Caco-2 (cell line): Measurements from ENCODE around the gene MYO16. TPM values are rescaled to one million over a fixed set of nuclear protein-coding genes. Genes with fewer than 3 reads are reported as not detected.

Source experiments
- BruUV-seq: library from RNA; stranded (reverse); fragments of 400-500 nt; replicated peaks from 2 replicates; lab custom pipeline; 2021; lab: Mats Ljungman, UMichigan
- CTCF ChIA-PET: fragments of 300-600 bp; sonication (Branson Sonifier 250); formaldehyde crosslinking; loops from one replicate; lab custom pipeline; 2022; ENCODE audit warnings: antibody characterized with exemption; lab: Charles Lee
- POLR2A ChIA-PET: fragments of 300-600 bp; sonication (Branson Sonifier 250); formaldehyde crosslinking; loops from one replicate; lab custom pipeline; 2022; ENCODE audit warnings: antibody characterized with exemption; lab: Charles Lee
- DNase-seq, 2 experiments: peaks; one replicate each; pipeline versions ENCODE4 v3.0.0 to v3.0.0-alpha.2; 2020 to 2022
- H3K27me3 ChIP-seq: replicated peaks from 2 replicates; pipeline ENCODE4 v1.6.0; 2011; ENCODE audit warnings: low read length; ENCODE audit not compliant: control insufficient read depth, insufficient read depth
- H3K36me3 ChIP-seq: 2 replicates; pipeline ENCODE4 v1.5.1; 2011; ENCODE audit warnings: low read length; ENCODE audit not compliant: control insufficient read depth, insufficient read depth
- H3K4me1 ChIP-seq: fragments of 250-450 bp; sonication (Bioruptor Pico); 2 replicates; pipeline ENCODE4 v1.5.1; 2020; ENCODE audit warnings: mild to moderate bottlenecking
- H3K4me3 ChIP-seq: 2 replicates; pipeline ENCODE4 v1.5.1; 2011; ENCODE audit warnings: low read depth, mild to moderate bottlenecking, control low read depth, low read length
- H3K9me3 ChIP-seq: fragments of 250-450 bp; sonication (Bioruptor Pico); 2 replicates; pipeline ENCODE4 v1.5.1; 2020; ENCODE audit warnings: mild to moderate bottlenecking, moderate library complexity
- H3K27ac Mint-ChIP-seq: one replicate; pipeline ENCODE4 v1.8.0; 2022; ENCODE audit warnings: mixed read lengths; ENCODE audit not compliant: unreplicated experiment
- H3K27me3 Mint-ChIP-seq: one replicate; pipeline ENCODE4 v1.8.0; 2022; ENCODE audit warnings: mixed read lengths; ENCODE audit not compliant: insufficient read depth, unreplicated experiment
- H3K36me3 Mint-ChIP-seq: one replicate; pipeline ENCODE4 v1.8.0; 2022; ENCODE audit warnings: mild to moderate bottlenecking, mixed read lengths; ENCODE audit not compliant: insufficient read depth, unreplicated experiment
- H3K4me1 Mint-ChIP-seq: one replicate; pipeline ENCODE4 v1.8.0; 2022; ENCODE audit warnings: low read depth, mixed read lengths; ENCODE audit not compliant: unreplicated experiment
- H3K4me3 Mint-ChIP-seq: one replicate; pipeline ENCODE4 v1.8.0; 2022; ENCODE audit warnings: mild to moderate bottlenecking, moderate library complexity, mixed read lengths; ENCODE audit not compliant: unreplicated experiment
- H3K9me3 Mint-ChIP-seq: one replicate; pipeline ENCODE4 v1.8.0; 2022; ENCODE audit warnings: mixed read lengths; ENCODE audit not compliant: unreplicated experiment
- CTCF ChIP-seq, 2 experiments: fragments of 200-600 bp in 1 of 2; IDR thresholded peaks; 1 replicate in 1 of 2; 2 replicates in 1 of 2; pipeline versions ENCODE4 v1.5.1 to v1.8.0; 2011 to 2022; ENCODE audit warnings: antibody characterized with exemption in 1 of 2, control low read depth in 1 of 2, inconsistent platforms in 1 of 2, low read depth in 1 of 2, low read length in 1 of 2, mild to moderate bottlenecking in 1 of 2, moderate library complexity in 1 of 2; ENCODE audit not compliant: insufficient read depth in 1 of 2, severe bottlenecking in 1 of 2, unreplicated experiment in 1 of 2
- intact Hi-C: fragments of 100-400 bp; cut with micrococcal nuclease; formaldehyde crosslinking; loops from one replicate; pipeline ENCODE4 v1.10.0; 2022; ENCODE audit not compliant: unreplicated experiment
- total RNA-seq: library from RNA; stranded (reverse); gene quantifications from 2 replicates; pipeline ENCODE4 v1.2.3, GENCODE V29; 2022

The MYO16 gene
- total RNA-seq, 1 experiment from 2014 or later, result not detected

GRCh38 chr13:109205315-109205714, 575.9 kb downstream of the MYO16 start:
- no TSS peak for BruUV-seq
- Mint-ChIP-seq H3K4me1 (peaks cover 10% of the 10 kb centered on the region), H3K9me3 (no peaks in the 10 kb centered on the region), H3K27ac (no peak overlapping the region), H3K27me3 (no peaks in the 10 kb centered on the region), H3K4me3 (no peak overlapping the region), H3K36me3 (no peaks in the 10 kb centered on the region)
- H3K27me3 ChIP-seq, result no peaks in the 10 kb centered on the region
- no peak overlapping the region for H3K4me3 ChIP-seq
- POLR2A ChIA-PET, result no interaction called here
- no peaks in the 10 kb centered on the region for H3K9me3 ChIP-seq
- DNase-seq, result no peak
- no peaks in the 10 kb centered on the region for H3K36me3 ChIP-seq
- intact Hi-C loops, result no loop called here
- CTCF ChIA-PET, result no interaction called here
- H3K4me1 ChIP-seq, result peaks cover 17% of the 10 kb centered on the region
- TF ChIP-seq CTCF (IDR thresholded peaks at IDR 0.05; ENCODE audit: insufficient read depth in 1 of 2, low read depth in 1 of 2, low read length in 1 of 2, severe bottlenecking in 1 of 2, unreplicated experiment in 1 of 2), result no peak

GRCh38 chr13:109206616-109207015, 577.2 kb downstream of the MYO16 start:
- intact Hi-C loops, result no loop called here
- H3K36me3 Mint-ChIP-seq, result no peaks in the 10 kb centered on the region
- no TSS peak for BruUV-seq
- no peak for TF ChIP-seq CTCF (IDR thresholded peaks at IDR 0.05; ENCODE audit: insufficient read depth in 1 of 2, low read depth in 1 of 2, low read length in 1 of 2, severe bottlenecking in 1 of 2, unreplicated experiment in 1 of 2)
- Histone ChIP-seq H3K27me3 (no peaks in the 10 kb centered on the region), H3K9me3 (no peaks in the 10 kb centered on the region), H3K36me3 (no peaks in the 10 kb centered on the region), H3K4me1 (peaks cover 28% of the 10 kb centered on the region), H3K4me3 (no peak overlapping the region)
- no peaks in the 10 kb centered on the region for H3K9me3 Mint-ChIP-seq
- H3K4me1 Mint-ChIP-seq, result peaks cover 19% of the 10 kb centered on the region
- CTCF ChIA-PET, result no interaction called here
- peak overlapping the region; percentile 25 for H3K27ac Mint-ChIP-seq
- H3K4me3 Mint-ChIP-seq, result no peak overlapping the region
- no peaks in the 10 kb centered on the region for H3K27me3 Mint-ChIP-seq
- POLR2A ChIA-PET, result no interaction called here
- DNase-seq, result no peak

GRCh38 chr13:109207622-109208021, 578.2 kb downstream of the MYO16 start:
- peaks cover 38% of the 10 kb centered on the region for H3K4me1 ChIP-seq
- no peak for TF ChIP-seq CTCF (IDR thresholded peaks at IDR 0.05; ENCODE audit: insufficient read depth in 1 of 2, low read depth in 1 of 2, low read length in 1 of 2, severe bottlenecking in 1 of 2, unreplicated experiment in 1 of 2)
- no peaks in the 10 kb centered on the region for H3K9me3 ChIP-seq
- H3K4me1 Mint-ChIP-seq, result peaks cover 26% of the 10 kb centered on the region
- intact Hi-C loops, result no loop called here
- no peaks in the 10 kb centered on the region for H3K27me3 Mint-ChIP-seq
- DNase-seq, result no peak
- no peaks in the 10 kb centered on the region for H3K9me3 Mint-ChIP-seq
- no peaks in the 10 kb centered on the region for H3K36me3 ChIP-seq
- H3K4me3 Mint-ChIP-seq, result no peak overlapping the region
- H3K36me3 Mint-ChIP-seq, result no peaks in the 10 kb centered on the region
- H3K27me3 ChIP-seq, result no peaks in the 10 kb centered on the region
- POLR2A ChIA-PET, result no interaction called here
- no peak overlapping the region for H3K27ac Mint-ChIP-seq
- no TSS peak for BruUV-seq
- CTCF ChIA-PET, result no interaction called here
- no peak overlapping the region for H3K4me3 ChIP-seq
